Ramos (cell line): ENCODE data around the gene FOXC1.

Source experiments
- in situ Hi-C: fragments of 300-500 bp; cut with MboI; formaldehyde crosslinking; loops from one replicate; pipeline ENCODE4 v1.14.3; 2022; ENCODE audit warnings: low sequenced_read_pairs; ENCODE audit not compliant: unreplicated experiment

Gene FOXC1

GRCh38 chr6:1609648-1610496, at the start of gene FOXC1:
Gene FOXC1 (plus strand): TSS chr6:1609915. CDS start chr6:1610446, 531 bp downstream.
- in situ Hi-C loops = no loop called here

DNA sequence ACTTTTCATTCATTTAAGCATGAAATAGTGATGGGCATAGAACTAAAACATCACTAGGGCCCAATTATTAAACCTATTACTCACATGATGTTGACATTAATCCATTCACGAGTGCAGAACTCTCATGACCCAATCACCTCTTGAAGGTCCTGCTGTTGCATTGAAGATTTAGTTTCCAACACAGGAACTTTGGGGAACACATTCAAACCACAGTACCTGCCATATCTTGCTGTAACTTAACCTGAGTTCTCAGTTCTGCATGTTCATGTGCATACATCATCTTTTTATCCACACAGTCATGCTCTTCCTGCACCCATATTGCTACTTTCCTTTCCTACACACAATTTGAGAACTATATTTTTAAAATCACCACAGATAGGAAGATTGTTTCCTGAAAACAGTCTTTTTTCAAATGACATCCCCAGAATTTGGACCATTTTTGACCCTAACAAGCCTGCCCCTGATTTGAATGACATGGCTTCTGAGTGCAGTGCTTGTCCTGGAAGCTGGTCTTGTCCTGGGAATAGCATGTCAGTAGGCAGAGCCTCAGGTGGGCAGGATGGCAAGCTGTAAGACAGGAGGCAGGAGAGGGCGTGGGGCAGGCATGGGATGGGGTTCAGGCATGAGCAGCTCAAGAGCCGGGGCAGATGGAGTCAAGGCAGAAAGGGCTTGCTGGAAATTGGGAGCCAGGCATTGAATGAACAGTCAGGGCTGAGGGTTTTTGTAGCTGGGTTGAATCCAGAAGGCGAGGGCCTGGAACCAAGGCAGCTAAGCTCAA, 49.2 kb upstream of the FOXC1 start:
- in situ Hi-C loops = no loop called here

GRCh38 chr6:1561355-1561754, 48.4 kb upstream of the FOXC1 start:
- in situ Hi-C loops = no loop called here

DNA sequence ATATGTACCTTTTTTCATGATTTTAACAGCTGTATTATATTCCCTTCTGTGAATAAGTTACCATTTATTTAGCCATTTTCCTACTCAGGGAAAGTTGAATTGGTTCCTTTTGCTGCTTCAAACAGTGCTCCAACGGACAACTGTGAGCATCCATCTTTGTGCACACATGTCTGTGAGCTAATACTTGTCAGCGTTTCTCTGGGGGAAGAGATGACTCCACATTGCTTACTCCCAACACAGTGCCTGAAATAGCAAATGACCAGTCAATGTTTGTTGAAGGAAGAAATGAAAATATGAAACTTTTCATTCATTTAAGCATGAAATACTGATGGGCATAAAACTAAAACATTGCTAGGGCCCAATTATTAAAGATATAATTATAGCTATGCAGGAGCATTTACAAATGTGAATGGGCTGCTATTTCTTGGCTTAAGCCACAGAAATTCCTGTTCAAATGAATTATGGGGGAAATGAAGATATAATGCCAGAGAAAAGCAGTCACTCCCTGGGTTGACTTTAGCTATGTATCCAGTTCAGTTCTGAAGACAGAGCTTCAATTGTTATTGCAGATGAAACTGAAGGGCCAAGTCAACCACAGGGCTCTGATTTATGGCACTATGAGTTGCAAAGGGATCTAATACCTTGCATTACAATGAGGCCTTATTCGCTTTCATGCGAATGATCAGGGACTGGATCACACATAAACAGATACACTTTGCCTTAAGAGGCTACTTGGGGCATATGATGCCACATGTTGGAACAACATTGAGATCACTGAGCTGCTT, 47.4 kb upstream of the FOXC1 start:
- in situ Hi-C loops = no loop called here

DNA sequence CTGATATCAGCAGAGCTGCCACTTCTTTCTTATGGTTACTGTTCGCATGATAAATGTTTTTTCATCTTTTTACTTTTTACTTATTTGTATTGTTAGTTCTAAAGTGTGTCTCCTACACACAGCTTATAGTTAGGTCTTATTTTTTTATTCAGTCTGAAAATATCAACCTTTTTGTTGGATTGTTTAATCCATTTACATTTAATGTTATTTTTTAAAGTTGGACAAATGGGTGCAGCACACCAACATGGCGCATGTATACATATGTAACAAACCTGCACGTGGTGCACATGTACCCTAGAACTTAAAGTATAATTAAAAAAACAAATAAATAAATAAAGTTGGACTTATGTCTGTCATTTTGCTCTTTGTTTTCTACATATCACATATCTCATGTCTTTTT, 40.3 kb upstream of the FOXC1 start:
- in situ Hi-C loops = no loop called here

DNA sequence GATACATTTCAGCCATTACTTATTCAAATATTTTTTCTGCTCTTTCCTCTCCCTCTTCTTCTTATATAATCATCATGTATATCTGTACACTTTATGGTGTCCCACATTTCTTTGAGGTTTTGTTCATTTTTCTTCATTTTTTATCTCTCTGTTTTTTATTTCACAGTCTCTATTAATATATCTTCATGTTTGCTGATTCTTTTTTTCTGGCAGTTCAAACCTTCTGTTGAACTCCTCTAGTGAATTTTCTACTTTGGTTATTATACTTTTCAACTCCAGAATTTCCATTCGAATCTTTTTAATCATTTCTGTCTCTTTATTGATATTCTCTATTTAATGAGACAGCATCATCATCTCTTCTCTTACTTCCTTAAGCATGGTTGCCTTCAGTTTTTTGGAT, 38.9 kb upstream of the FOXC1 start:
- in situ Hi-C loops = no loop called here

- in situ Hi-C loops = no loop called here
Measured at GRCh38 chr6:1572892-1573291, 36.8 kb upstream of the FOXC1 start.

GRCh38 chr6:1574083-1574761, 35.5 kb upstream of the FOXC1 start:
- in situ Hi-C loops = no loop called here

DNA sequence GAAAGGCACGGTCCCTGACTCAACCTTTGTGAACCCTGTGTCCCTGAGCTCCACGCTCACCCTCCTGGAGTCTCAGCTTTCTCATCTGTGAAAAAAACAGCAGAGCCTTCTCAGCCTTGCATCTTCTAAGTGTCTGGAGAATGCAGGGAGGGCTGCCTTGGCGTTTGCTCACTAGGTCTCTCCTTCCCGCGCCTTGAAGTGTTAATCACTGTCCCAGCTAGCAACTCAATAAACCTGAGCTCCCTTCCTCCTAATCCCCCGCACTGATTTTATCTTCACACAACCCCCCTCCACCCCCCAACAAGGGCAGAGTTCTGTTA, 34.9 kb upstream of the FOXC1 start:
- in situ Hi-C loops = no loop called here

DNA sequence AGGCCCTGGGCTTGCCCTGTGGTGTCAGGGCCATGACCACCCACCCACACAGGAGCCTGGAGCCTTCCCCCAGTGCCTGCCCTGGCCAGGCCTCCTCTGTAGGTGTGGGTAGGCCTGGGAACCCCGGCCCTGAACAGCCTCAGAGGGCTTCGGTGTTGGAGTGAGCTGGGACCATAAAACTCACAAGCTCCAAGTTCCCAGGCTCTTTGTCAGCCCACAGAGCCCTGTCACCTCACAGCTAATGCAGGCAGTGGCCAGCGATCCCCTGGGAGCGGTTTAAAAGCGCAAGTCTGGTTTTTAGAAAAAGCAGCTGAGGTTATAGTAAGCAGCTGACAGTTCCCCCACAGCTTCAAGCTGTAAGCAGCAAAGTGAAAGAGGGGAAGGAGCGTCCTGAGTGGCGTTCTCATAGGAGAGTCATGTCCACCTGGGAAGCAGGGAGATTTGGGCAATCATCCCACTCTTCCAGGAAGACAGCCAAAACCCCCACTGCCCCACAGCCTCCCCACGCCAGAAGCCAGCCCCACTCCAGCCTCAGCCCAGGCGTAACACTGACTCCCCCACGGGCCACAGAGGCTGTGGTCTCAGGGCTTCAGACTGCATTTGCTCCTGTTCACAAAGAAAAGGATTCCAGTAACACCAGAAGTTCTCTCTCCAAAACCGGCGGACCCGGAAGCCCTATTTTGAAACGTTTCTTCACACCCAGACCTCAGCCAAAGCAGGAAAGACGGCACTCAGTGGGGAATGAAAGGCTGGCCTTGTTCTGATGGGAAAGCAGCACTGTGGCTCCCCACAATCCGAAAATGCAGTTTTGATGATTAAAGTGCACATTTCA, 34.3 kb upstream of the FOXC1 start:
- in situ Hi-C loops = no loop called here

GRCh38 chr6:1576166-1576565, 33.5 kb upstream of the FOXC1 start:
- in situ Hi-C loops = no loop called here

GRCh38 chr6:1576711-1577110, 33.0 kb upstream of the FOXC1 start:
- in situ Hi-C loops = no loop called here

DNA sequence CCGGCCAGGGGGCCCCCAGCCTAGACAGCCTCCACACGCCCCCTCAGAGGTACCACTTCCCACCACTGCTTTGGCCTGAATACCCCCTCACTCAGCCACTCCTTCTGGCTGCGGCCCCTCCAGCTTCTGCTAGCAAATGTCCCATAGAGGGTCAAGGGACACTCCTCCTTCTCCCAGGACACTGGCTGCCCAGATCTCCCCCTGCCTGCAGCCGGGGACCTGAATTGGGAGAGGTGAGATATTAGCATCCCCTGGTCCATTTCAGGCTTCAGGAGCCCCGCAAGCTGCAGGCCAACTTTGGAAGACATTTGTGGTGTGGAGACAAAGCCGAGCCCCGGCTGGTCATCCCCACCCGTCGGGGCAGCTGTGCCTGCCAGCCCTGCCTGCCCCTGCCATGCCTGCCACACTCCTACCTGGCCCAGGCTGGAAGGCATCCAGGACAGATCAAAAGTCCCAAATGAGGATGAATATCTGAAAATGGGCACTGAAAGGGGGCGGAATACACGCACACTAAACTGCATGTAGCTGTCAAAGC, 32.5 kb upstream of the FOXC1 start:
- in situ Hi-C loops = no loop called here

DNA sequence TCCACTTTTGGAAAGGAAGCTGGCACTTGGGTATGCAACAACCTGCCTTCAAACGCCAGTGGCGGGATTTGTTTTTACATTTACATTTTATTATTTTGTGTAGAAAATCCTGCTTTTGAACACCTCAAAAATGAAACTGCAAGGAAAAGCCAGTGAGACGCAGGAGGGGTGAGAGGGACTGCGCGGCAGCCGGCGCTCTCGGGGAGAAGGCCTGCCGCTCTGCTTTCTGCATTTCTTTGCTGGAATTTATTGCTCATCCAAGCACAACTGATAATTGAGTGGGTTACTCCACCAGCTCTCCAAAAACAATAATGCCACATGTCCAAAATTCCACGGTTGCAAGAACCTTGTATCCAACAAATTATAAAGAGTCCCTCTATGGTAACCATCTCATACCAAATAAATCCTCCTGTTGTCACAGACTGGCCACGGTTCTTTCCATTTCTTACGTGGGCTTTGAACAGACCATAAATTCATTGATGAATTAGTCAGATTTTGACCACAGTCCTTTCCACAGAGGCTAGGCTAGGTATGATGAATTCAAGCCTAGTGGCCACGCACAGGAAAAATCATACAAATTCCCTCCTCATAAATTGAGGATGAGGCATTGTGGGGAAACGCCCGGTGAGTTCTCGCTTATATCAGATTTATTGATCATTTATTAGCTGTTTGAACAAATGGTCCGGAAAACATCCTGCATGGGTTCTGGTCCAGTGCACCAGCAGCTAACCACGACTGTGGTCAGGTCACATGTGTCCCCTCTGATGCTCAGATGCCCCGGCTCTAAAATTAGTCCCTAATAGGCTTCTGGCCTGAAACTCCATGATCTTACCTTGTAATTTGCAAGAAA, 31.6 kb upstream of the FOXC1 start:
- in situ Hi-C loops = no loop called here

DNA sequence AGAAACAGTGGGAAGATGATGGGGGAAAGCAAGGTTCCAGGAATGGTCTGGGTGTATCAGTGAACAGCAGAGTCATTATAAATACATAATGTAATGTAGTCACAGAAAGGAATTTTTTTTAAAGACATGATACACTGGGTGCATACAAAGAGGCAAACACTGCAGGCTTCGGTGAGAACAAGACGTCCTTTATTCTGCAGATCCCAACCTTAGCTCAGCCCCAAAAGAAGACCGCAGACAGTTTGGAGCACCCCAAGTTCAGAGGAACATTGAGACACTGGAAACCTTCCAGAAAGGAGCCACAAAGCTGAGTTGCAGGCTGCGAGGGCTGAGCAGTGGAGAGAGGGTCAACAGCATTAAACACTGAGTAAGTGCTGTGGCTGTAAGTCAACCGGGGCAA, 30.6 kb upstream of the FOXC1 start:
- in situ Hi-C loops = no loop called here

- in situ Hi-C loops = no loop called here
Measured at GRCh38 chr6:1580109-1580508, 29.6 kb upstream of the FOXC1 start.

DNA sequence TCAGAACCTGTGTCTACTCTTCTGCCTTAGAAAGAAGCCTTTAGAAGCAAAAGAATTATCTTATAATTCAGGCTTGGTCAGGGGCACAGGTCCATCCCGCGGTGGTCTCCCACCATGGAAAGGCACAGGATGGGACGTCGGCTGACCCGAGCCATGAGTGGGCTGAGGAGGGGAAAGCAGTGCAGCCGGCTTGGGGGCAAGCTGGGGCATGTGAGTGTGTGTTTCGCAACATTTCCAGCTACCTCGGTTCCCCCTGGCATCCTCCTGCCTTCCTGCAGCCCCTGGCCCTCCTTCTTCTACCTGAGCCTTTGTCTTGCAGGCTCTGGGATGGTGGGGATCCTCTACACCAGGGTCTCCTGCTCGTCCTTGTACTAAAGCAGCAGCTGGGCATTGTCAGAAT, 29.1 kb upstream of the FOXC1 start:
- in situ Hi-C loops = no loop called here
